Stimulated activated naive CD4-positive, alpha-beta T cell (primary cell): Measurements from ENCODE around the gene LYL1.

Experiments
- DNase-seq, 6 experiments: peaks; one replicate each; lab custom pipeline; 2025; lab: John Stamatoyannopoulos, UW

Gene LYL1

DNA sequence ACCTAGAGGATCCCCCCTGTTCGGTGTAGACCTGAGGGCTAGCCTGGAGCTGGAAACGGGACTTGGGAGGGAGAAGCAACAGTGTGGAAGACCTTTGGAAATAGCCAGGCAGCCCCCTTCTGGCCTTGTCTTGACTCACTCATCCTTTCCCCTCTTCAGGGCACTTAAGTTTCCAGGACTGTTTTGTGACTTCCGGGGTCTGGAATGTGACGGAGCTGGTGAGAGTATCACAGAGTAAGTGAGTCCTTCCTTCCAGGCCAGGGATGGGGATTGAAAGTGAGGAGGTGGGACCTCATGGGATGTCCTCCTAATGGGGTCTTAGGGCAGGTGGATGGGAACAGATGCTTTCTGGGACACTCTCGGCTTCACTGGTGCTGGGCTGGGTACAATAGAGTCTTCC is 29.4 kb downstream of the LYL1 start:
- DNase-seq: no peak

DNA sequence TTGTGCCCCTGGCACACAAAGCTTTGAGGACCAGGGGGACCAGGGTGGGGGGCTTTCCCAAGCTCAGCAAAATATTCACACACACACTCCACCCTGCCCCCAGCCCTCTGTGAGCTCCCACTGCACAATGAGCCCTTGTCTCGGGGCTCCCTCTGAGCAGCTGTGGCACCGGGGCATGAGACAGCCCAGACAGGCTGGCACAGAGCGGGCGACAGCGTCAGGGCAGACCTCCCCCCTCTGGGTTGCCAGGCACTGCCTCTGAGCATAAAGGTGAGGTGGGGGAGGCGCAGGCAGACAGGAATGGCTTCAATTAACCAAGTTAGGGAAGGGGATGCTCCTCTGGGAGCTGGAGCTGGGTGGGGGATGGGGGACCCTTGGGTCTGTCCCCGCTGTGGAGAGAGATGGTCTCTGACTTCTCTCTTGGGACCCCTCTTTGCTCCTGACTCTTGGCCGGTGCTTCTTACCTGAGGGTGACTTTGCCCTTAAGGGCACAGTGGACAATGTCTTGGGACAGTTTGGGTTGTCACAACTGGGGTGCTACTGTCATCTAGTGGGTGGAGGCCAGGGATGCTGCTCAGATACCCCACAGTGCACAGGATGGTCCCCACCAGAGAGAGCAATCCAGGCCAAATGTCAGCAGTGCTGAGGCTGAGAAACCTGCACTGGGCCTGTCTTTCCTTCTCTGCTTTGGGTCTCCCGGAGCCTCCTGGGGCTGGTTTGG is 30.3 kb downstream of the LYL1 start:
- DNase-seq: no peak

DNA sequence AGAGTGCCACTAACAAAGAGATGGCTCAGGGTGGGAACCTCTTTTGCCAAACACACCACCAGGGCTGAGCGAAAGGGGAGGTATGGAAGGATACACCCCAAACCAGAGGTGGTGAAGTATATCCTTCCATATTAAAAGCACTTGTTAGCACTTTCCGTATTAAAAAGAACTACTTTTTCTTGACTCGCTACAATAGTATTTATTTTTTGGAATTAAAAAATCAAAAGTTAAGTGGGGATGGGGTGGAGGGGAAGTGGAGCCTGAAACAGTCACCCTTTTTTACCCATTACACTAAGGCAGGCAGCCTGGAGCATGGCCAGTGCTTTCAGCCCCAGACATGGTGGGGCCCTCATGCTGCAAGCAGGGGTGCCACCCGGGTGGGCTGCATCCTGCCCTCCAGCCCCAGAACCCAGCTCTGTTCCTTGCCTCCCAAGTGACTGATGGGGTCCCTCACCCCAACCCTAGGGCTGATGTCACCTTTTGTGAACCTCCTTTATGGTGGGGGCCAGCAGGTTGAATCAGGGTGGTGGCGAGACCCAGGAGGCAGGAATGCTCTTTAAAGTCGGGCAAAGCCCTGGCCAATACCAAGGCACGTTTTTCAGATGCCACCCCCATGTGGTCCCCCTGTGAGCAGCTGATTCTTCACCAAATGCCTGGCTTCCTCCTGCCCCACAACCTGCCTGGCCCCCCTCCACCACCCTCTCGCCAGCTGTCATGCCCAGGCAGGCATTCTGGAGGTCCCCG is 31.0 kb downstream of the LYL1 start:
- DNase-seq: no peak

DNA sequence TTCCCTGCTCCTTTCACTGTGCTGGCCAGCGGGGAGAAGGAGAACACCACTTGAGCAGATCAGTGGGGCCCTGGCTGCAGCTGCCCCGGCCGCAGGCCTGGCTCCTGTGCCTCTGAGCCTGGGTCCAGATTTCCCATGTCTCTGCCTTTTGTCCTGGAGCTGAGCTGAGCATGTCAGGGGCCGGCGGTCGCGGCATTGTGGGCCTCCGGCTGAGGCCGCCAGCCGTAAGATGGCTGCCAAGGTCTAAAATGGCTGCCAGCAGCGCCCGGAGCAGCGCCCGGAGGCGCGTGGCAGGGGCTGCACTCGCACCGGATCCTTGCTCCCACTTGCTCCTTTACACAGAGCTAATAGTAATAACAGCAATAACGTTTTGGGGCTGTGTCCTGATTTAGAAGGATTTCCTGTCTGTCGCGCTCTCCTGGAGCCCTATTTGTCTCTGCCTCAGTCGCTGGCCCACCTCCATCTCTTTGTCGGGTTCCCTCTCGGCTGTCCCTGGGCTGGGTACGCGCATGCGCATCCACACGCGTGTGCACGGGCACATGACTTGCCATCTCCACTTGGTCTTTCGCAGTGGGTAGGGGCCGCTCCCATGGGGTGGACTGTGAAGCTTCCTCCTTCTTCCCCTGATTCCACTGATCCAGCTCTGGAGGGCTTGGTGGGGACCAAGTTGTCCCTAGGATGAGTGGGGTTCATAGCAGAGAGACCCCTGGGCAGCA is 32.1 kb downstream of the LYL1 start:
- DNase-seq: no peak

DNA sequence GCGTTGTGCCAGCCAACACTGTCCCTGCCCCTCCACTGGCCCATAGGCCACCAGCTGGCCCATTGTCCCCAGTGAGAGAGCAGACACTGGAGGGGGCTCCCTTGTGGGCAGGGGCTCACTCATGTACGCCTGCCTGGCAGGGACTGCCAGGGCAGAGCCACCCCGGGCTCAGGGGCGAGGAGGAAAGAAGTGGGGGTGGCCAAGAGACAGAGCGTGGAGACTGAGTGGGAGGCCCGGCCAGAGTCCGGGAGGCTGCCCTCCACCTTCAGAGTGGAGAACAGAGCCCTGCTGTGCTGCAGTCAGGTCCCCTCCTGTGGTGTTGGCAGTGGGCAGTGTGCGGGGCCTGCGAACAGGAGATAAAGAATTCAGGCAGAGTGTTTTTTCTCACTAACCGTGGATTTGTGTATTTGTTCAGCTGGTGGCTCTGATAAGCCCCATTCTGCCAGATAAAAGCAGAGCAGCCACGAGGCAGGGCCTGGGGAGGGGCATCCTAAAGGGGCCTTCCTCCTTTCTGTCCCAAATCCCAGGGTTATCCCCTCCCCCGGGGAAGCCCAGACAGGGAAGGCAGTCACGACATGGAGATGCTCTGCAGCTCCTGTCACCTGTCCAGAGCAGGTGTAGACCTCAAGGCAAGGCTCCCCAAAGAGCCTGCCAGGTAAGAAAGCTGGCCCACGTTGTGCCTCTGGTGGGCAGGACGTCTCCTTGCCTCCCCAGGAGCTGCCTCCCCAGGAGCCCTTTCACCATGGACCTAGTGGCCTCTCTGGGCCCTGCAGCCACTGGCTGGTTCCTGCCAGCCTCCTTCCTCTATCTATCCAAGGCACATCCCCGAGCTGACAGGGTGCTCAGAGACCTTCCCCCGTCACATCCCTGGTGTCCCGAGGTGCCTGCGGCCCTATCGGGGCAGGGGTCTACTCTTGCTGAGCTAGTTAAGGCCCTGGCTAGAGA is 33.0 kb downstream of the LYL1 start:
- no peak for DNase-seq

DNA sequence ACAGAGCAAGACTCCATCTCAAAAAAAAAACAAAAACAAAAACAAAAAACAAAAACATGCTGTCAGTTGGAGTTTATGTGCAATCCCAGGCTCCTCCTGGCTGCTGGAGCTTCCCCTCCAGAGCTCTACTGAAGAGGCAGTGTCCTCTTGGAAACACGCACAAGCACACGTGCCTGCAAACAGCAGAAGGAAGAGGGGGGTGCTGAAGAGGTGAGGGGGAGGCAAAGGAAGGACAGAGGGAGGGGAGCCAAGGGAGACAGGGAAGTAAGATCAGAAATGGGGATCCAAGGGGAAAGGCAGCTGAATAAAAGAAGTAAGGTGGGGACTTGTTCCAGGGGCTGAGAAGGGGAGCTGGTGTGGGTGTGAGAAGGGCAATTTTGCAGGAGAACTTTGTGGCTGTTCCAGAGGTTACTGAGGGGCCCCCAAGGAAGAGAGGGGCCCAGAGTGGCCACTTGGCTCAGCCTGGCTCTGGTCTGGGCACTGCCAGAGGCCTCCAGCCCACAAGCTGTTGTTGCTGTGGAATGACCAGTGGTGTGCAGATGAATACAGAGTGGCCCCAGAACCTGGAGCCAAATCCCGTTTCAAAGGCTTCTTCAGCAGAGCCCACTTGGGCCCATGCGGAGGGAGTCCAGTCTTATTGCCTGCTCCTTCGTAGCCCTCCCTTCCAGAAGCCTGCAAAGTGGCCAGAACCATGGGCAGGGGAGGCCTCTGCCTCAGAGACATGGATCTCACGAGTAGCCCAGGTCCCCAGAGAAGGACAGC is 34.4 kb downstream of the LYL1 start:
- DNase-seq: no peak

DNA sequence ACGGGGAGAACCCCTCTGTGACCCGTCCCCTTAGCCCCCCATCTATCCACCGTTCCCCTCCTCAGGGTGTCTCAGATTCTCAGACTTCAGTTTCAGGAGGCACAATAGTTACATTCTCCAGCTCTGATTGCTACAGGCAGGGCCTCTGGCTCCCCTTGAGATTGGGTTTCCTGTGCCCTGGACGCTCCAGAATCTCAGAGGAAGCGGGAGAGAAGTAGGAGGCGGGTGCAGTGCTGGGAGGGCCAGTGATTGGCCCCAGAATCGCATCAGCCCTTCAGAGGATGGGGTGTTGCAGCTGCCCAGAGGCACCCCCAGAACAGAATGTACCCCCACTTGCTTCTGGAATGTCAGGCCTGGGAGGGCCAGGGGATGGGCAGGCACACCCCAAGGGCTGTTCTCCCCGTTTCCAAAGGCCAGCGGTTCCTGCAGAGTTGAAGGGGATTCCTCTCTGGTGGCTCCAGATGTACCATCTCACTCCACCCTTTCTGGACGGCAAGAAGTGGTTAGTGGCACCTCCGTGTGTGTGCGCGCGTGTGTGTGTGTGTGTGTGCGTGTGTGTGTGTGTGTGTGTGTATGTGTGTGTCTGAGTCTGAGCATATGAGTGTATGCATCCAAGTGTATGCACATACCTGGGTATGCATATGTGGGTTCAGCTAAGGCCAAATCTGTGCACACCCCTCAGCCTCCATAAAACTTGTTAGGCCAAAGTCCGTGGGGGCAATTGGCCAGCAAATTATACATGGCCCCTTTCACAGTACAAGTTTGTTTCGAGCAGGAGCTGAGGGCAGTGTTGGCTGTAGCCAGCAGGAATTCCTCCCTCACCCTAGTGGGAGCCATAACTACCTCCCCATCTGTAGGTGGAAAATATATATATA is 35.5 kb downstream of the LYL1 start:
- DNase-seq: no peak

DNA sequence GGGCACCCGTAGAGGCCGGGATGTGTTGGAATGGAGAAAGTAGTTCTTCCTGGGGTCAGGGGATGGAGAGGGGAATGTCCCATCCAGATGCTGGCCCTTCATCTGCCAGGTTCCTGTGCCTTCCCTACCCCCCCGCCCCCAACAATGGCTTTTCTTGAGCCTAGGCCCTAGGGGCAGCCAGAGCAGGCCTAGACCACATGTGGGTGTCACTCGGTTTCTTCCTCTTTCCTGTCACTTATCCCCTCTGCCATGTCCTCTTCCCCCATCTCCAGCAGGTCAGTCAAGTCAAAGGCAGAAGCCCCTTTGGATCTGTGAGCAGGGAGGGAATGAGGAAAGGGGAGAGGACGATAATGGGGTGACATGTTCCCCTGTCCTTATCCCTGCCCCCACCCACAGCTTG is 36.4 kb downstream of the LYL1 start:
- no peak for DNase-seq

DNA sequence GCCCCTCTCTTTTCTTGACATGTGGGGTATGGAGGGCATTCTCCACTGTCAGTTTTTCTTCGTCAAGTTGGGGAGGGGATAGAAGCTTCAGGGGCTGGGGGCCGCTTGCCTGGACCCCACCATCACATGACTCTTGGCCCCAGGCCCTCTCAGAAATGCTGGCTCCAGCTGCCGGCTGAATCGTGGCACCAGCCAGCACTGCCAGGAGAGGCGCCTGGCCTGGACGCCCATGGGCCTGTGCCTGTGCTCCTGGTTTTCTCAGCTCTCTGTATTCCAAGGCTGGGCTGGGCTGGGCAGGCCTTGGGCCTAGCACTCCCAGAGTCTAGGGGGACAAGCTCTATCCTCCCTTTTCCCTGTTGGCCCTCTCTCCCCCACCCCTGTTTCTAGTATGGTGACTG is 38.6 kb downstream of the LYL1 start:
- no peak for DNase-seq

DNA sequence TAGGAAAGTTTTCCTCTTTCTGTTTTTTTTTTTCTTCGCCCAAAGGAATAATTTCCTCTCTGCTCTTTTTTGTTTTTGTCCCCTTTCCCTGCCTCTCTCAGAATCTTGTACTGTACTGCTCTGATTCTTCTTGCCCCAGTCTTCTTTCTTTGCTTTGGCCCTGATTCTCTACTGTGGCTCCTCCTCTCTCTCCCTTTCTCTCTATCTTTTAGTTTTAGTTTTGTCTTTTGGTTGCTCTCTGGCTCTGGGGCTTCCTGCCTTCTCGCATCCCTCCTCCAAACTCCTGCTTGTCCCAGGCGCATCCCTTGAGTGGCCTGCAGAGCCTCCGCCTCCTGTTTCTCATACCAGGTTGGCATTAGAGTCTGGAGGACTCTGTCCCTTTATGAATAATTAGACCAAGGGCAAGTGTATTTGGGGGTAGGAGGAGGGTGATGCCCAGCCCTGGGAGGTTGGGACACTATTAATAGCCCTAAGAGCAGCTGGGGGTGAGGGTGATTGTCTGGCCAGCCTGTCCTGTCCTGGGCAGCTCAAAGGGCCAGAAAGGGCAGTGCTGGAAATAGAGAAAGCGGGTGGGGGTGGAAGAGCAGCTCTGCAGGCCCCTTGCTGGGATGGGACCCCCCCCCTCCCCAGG is 39.1 kb downstream of the LYL1 start:
- no peak for DNase-seq

DNA sequence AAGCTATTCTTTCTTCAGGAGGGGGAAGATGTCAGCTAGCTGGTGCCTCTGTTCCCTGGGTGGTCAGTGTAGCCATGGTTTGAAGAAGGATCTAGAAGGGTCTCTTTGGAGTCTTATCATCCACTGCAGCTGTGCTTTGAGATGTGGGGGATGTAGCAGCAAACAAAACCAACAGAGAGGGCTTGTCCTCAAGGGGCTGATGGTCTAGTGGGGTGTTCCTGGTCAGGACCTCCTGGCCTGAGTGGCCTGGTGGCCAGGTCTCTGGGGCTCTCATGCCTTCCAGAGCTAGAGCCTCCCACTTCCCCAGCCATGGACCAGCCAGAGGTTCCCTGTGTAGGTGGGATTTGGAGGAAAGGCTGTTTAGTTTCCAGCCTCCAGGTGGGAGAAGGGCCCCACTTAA is 40.3 kb downstream of the LYL1 start:
- no peak for DNase-seq

DNA sequence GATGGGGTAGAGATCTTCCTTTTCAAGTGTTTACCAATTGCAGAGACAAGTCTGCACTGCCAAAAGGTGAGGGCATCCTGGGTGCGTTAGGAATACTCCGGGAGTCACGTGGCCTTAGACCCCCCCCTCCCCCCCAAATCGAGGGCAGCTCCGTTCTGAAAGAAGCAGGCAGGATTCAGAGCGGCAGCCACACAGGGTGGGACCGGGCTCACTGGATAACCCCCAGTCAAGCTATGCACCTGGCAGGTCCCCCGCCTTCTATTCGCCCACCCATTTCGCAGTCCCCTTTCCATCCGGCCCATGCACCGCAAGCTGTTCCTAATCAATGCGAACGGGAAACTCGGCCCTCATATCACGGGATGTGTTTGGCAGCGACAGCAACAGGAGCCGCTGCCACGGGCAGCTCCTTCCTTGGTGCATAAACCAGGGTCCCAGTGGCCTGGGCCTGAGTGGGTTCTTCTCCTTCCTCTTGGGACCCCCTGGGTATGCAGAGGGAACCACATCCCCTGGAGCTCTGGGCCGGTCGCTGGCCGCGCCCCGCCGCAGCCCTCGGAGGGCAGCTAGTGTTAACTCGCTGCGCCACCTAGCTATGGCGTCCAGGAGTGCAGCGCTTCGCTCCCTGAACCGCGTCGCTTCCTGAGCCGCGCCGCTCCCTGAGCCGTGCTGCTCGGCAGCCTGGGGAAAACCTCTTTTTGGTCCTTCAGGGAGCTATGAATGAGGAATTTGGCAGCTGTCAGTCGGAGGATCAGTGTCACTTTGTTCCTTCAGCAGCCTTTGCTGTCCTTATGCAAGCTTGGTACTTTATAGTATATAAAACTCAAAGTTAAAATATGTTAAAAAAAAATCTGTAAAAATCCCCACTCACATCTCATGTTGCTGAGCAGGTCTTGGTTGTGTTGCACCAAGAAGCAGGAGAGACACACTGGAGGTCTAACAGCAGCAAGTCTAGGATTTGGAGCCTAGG is 41.4 kb downstream of the LYL1 start:
- DNase-seq: peak; percentile 41 to 72 (median 63)

DNA sequence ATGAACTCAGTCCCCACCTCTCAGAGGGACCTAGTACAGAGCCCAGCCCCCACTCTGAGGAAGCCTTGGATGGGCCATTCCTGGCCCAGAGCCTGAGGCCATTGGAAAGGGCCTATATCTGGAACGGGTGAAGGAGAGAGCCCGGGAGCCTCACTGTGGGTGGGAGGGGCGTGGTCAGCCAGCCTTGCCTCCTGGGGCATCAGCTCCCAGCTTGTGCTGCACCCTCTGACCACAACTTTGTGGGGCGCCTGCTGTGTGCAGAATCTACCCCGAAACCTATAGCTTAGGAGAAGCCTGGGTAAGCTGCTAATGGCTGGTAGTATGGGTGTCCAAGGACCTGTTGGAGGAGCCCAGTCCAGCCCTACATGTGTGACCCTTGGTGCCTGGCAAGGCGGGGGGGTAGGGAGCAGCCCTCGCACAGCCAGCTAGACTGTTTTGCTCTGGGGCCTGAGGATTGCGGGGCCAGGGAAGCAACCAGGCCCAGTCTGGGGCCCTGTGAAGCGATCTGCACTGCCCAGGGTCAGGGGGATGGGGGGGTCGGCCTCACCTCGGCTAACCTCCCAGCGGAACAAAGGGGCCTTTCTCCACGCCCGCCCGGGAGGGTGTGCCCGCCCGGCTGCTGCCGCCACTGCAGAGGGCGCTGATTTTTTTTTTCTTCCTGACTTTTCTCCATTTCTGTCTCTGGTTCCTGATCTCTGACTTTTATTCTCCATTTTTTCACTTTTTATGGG is 42.3 kb downstream of the LYL1 start:
- no peak for DNase-seq

DNA sequence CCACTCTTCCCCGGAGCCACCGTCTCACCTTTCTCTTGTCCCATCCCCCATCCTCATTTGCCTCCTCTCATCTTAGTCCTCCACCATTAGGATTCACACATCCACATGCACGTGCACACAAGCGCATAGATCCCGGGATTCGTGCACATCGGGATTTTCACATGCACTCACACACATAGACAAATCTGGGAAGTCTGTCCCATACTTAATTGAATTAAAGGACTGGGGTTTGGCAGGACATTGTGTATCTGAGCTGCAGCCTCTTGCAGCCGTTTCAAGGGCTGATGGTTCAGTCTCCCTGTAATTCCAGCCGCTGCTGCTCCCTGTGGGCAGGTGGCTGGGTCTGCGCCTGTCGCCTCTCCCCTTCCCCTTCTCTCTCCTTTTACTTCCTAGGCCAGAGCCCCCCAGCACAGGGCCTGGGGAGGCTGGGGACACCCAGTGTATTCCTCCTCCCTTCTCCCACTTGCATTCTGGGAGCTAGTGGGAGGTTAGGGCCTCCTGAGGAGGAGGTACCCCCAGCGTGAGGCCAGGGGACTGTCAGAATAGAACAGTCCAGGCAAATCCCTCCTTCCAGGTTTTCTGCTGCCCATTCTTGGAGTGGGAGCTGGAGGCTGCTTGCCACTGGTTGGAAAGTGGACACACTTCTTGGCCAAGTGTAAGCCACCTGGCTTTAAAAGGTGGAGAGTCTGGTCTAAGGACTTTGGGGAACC is 43.6 kb downstream of the LYL1 start:
- no peak for DNase-seq

DNA sequence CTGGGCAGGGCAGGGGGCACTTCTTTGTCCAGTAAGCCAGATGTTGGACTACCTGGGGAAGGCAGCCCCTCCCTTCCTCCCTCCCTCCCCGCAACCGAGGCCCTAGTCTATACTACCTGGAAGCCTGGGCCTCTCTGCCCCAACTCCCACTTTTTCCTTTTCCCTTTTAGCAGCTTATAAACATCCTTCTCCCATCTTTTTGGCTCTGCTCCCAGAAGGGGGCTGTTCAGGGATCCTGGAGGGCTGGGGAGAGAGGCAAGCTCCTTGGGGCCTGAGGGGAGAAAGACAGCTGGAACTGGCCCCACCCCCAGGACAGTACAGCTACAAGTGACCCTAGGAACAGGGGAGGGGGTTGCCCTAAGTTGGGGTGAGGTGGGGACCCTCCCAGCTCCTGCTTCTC is 44.9 kb downstream of the LYL1 start:
- DNase-seq: no peak

DNA sequence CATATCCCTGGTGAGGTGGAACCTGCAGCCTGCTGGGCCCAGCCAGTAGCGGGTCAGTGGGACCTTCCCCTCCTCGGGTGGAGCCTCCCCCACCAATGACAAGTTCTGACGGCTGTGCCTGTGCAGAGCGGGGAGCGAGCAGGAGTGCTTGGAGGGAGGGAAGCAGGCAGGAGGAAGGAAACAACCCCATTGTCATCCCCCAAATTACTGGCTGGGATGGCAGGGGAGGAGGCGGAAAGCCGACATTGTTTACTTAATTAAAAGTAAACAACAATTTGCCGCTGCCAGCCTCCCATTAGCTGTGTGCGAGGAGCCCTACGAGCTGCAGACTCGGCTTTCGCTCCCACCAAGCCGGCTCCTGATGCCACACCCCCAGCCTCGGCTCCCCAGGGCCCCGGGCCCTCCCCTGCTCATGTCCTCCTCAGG is 45.5 kb downstream of the LYL1 start:
- no peak for DNase-seq

DNA sequence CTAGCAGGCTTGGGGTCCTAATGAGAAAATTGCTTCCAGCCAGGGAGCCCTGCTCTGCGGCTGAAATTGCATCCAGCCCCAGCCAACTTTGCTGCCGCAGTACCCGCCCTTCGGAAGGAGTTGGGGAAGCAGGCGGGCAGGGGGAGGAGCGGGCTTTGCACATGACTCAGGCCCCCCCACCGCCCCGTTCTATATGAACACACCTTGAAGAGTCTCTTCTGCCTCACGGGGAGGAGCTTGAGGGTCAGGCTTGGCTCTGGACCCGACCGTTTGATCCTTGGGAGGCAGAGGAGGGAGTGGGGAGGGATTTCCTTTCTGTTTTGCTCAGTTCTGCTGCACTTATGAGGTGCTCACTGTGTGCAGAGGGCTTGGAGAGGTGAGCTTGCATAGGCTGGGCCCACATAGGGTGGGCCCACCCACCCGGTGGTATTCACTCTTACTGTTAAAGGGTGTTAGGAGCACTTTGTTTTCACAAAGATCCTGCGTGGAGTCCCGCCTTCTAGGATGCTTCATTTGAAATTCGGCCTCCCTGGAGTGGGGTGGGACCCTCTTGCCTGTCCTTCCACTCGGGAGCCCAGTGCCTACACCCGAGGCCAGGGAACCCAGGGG is 46.5 kb downstream of the LYL1 start:
- DNase-seq: no peak
